SW480 (cell line): ENCODE data around the gene TFG.

Experiments used
- DNase-seq: peaks from one replicate; pipeline ENCODE4 v3.0.0-alpha.2; 2016; ENCODE audit warnings: low spot score

The TFG gene

GRCh38 chr3:100754563-100755334 lies 45.5 kb downstream of the TFG start:
- DNase-seq, result no peak

GRCh38 chr3:100756441-100756840 lies 47.1 kb downstream of the TFG start:
- no peak for DNase-seq

- DNase-seq, result no peak
These were observed 49.9 kb downstream of the TFG start for GRCh38 chr3:100759159-100759558.

GRCh38 chr3:100759950-100760349 lies 50.7 kb downstream of the TFG start:
- no peak for DNase-seq

GRCh38 chr3:100760377-100760776 lies 51.1 kb downstream of the TFG start:
- DNase-seq, result no peak

GRCh38 chr3:100761211-100761942 lies 52.1 kb downstream of the TFG start:
- DNase-seq, result peak; percentile 33

GRCh38 chr3:100761951-100762350 lies 52.7 kb downstream of the TFG start:
- DNase-seq, result no peak

- DNase-seq, result no peak
These were observed 56.2 kb downstream of the TFG start for GRCh38 chr3:100765437-100765975.

GRCh38 chr3:100766069-100766468 lies 56.8 kb downstream of the TFG start:
- DNase-seq, result peak; percentile 29

- DNase-seq, result no peak
These were observed 60.4 kb downstream of the TFG start for GRCh38 chr3:100769693-100770092.

GRCh38 chr3:100775226-100775625 lies 65.9 kb downstream of the TFG start:
- no peak for DNase-seq

- DNase-seq, result no peak
These were observed 66.4 kb downstream of the TFG start for GRCh38 chr3:100775669-100776068.

- DNase-seq, result no peak
These were observed 66.9 kb downstream of the TFG start for GRCh38 chr3:100776097-100776729.

- no peak for DNase-seq
These were observed 67.5 kb downstream of the TFG start for GRCh38 chr3:100776746-100777145.

- DNase-seq, result no peak
These were observed 68.0 kb downstream of the TFG start for GRCh38 chr3:100777271-100777670.

GRCh38 chr3:100779480-100779879 lies 70.2 kb downstream of the TFG start:
- DNase-seq, result no peak

- no peak for DNase-seq
These were observed 70.9 kb downstream of the TFG start for GRCh38 chr3:100780071-100780622.

- no peak for DNase-seq
These were observed 72.0 kb downstream of the TFG start for GRCh38 chr3:100781301-100781700.

GRCh38 chr3:100782348-100782747 lies 73.1 kb downstream of the TFG start:
- no peak for DNase-seq

GRCh38 chr3:100782906-100783305 lies 73.6 kb downstream of the TFG start:
- DNase-seq, result no peak

- DNase-seq, result no peak
These were observed 74.3 kb downstream of the TFG start for GRCh38 chr3:100783619-100784018.

- DNase-seq, result no peak
These were observed 80.3 kb downstream of the TFG start for GRCh38 chr3:100789579-100789978.
